CD8-positive, alpha-beta memory T cell (primary cell): ENCODE data around the gene SPATA33. TPM values are rescaled to one million over a fixed set of nuclear protein-coding genes. Genes with fewer than 3 reads are reported as not detected.

Experiments used
- CTCF ChIA-PET: fragments of 350-600 bp; sonication (Branson Sonifier 250); formaldehyde crosslinking; loops from one replicate; lab custom pipeline; 2021; ENCODE audit warnings: antibody characterized with exemption; lab: Charles Lee
- POLR2A ChIA-PET: fragments of 350-600 bp; sonication (Branson Sonifier 250); formaldehyde crosslinking; loops from one replicate; lab custom pipeline; 2021; ENCODE audit warnings: antibody characterized with exemption; lab: Charles Lee
- DNase-seq, 5 donors: peaks; one replicate each; pipeline versions ENCODE4 v3.0.0 to v3.0.0-alpha.2; 2020 to 2022; ENCODE audit warnings: mixed read lengths in 1 of 5
- H3K27ac ChIP-seq: one replicate; pipeline ENCODE4 v1.7.0; 2013; ENCODE audit warnings: low read depth, mild to moderate bottlenecking, low read length, moderate library complexity
- H3K27me3 ChIP-seq: 2 replicates; pipeline ENCODE4 v1.7.0; 2013; ENCODE audit warnings: low read length, mild to moderate bottlenecking; ENCODE audit not compliant: insufficient read depth, poor library complexity, severe bottlenecking
- H3K36me3 ChIP-seq: 2 replicates; pipeline ENCODE4 v1.7.0; 2013; ENCODE audit warnings: mild to moderate bottlenecking, low read length, moderate library complexity; ENCODE audit not compliant: insufficient read depth
- H3K4me1 ChIP-seq: 2 replicates; pipeline ENCODE4 v1.7.0; 2013; ENCODE audit warnings: mild to moderate bottlenecking, low read length, moderate library complexity; ENCODE audit not compliant: insufficient read depth
- H3K4me3 ChIP-seq: 2 replicates; pipeline ENCODE4 v1.7.0; 2013; ENCODE audit warnings: mild to moderate bottlenecking, low read length
- H3K9me3 ChIP-seq: 2 replicates; pipeline ENCODE4 v1.7.0; 2013; ENCODE audit warnings: mild to moderate bottlenecking, low read length
- H3K27ac Mint-ChIP-seq, 8 donors: one replicate each; pipeline ENCODE4 v1.8.0; 2020 to 2021; ENCODE audit warnings: mixed read lengths in 8 of 8, mild to moderate bottlenecking in 6 of 8, inconsistent platforms in 3 of 8, moderate library complexity in 3 of 8
- H3K27me3 Mint-ChIP-seq, 2 donors: one replicate each; pipeline ENCODE4 v1.8.0; 2020 to 2021; ENCODE audit warnings: mixed read lengths in 2 of 2, mild to moderate bottlenecking in 1 of 2, moderate library complexity in 1 of 2
- H3K36me3 Mint-ChIP-seq, 3 donors: one replicate each; pipeline ENCODE4 v1.8.0; 2020 to 2021; ENCODE audit warnings: mixed read lengths in 3 of 3, inconsistent platforms in 1 of 3, mild to moderate bottlenecking in 1 of 3
- H3K4me1 Mint-ChIP-seq, 3 donors: one replicate each; pipeline ENCODE4 v1.8.0; 2020 to 2021; ENCODE audit warnings: mixed read lengths in 3 of 3, inconsistent platforms in 1 of 3, mild to moderate bottlenecking in 1 of 3
- H3K4me3 Mint-ChIP-seq, 7 donors: one replicate each; pipeline ENCODE4 v1.8.0; 2020 to 2021; ENCODE audit warnings: mixed read lengths in 7 of 7, mild to moderate bottlenecking in 6 of 7, moderate library complexity in 4 of 7, inconsistent platforms in 2 of 7
- H3K9me3 Mint-ChIP-seq, 5 donors: one replicate each; pipeline ENCODE4 v1.8.0; 2020 to 2022; ENCODE audit warnings: mixed read lengths in 5 of 5, mild to moderate bottlenecking in 3 of 5, moderate library complexity in 2 of 5, inconsistent platforms in 1 of 5
- polyA plus RNA-seq: library from polyadenylated mRNA; unstranded; fragments of 300-500 nt; fragmentation: Illumina TruSeq; gene quantifications from one replicate; pipeline ENCODE4 v1.2.3, GENCODE V29; 2021
- total RNA-seq, 2 experiments: library from RNA; stranded (reverse); gene quantifications; one replicate each; pipeline ENCODE4 v1.2.3, GENCODE V29; 2021

SPATA33 gene
- total and polyA plus RNA-seq, 3 experiments from 2014 or later = 2.3 to 16.9 (median 16.9) TPM

DNA sequence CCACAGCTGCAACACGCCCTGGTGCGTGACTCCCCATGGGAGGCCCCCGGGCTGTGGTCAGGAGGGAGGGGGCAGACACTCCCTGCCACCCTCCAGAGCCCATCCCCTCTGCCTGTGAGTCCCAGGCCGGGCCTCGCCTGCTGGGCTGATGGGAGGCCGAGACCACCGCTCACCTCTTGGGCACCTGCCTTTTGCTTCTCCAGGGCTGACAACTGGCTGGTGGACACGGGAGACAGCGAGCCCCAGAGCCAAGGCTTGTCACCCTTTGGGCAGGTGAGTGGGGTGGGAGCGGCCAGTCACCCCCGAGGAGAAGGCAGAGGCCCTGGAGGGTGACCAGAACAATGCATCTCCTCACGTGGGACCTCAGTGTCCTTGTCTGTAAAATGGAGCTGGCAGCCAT lies 21.0 kb upstream of the SPATA33 start:
- ChIA-PET CTCF (no interaction called here), POLR2A (no interaction called here)
- no peak for DNase-seq
- Histone ChIP-seq H3K4me1 (peaks cover 8% of the 10 kb centered on the region), H3K36me3 (no peaks in the 10 kb centered on the region), H3K27ac (no peak overlapping the region), H3K9me3 (no peaks in the 10 kb centered on the region), H3K4me3 (no peak overlapping the region), H3K27me3 (no peaks in the 10 kb centered on the region)
- peaks cover 5 to 13% (median 11%) of the 10 kb centered on the region in 3 donors for H3K4me1 Mint-ChIP-seq
- H3K27me3 Mint-ChIP-seq = peaks cover 0 to 2% of the 10 kb centered on the region in 2 donors
- no peaks in the 10 kb centered on the region for H3K9me3 Mint-ChIP-seq
- H3K4me3 Mint-ChIP-seq = no peak overlapping the region
- no peaks in the 10 kb centered on the region for H3K36me3 Mint-ChIP-seq
- H3K27ac Mint-ChIP-seq = peak overlapping the region in 1 of 8 donors; percentile 70

DNA sequence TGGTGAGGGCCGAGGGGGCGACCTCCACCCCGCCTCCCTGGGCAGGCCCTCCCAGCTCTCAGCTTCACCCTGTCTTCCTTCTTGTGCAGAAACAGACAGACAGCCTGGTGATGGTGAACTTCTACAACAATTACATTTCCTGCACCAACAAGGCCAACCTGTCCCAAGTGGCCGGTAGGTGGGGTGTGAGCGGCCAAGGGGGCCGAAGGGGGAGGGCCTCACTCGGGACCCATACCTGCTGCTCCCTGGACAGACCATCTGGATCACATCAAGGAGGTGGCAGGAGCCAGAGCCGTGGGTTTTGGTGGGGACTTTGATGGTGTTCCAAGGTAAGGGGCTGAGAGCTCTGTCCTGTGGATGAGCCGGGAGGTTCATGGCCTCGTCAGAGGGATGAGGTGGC lies 20.3 kb upstream of the SPATA33 start:
- Histone ChIP-seq H3K36me3 (no peaks in the 10 kb centered on the region), H3K4me1 (peaks cover 8% of the 10 kb centered on the region), H3K27me3 (no peaks in the 10 kb centered on the region), H3K4me3 (no peak overlapping the region), H3K9me3 (no peaks in the 10 kb centered on the region), H3K27ac (no peak overlapping the region)
- Mint-ChIP-seq H3K4me3 (no peak overlapping the region), H3K36me3 (no peaks in the 10 kb centered on the region), H3K27ac (no peak overlapping the region), H3K4me1 (peaks cover 5 to 13% (median 11%) of the 10 kb centered on the region in 3 donors), H3K27me3 (peaks cover 0 to 2% of the 10 kb centered on the region in 2 donors), H3K9me3 (no peaks in the 10 kb centered on the region)
- POLR2A ChIA-PET = no interaction called here
- CTCF ChIA-PET = no interaction called here
- no peak for DNase-seq

DNA sequence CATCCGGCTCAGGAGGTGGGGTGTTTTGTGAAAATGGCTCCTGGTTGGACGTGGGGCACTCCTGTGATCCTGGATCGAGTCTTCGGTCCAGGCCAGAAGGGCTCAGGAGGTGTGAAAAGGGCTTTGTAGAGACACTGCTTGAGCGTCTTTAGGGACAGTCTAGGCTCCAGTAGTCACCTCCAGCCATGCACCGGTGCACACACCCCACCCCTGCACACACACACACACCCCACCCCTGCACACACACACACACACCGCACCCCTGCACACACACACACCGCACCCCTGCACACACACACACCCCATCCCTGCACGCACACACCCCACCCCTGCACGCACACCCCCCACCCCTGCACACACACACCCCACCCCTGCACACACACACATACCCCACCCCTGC lies 19.2 kb upstream of the SPATA33 start:
- H3K27me3 ChIP-seq = no peaks in the 10 kb centered on the region
- H3K36me3 ChIP-seq = no peaks in the 10 kb centered on the region
- Mint-ChIP-seq H3K4me1 (peaks cover 5 to 13% (median 11%) of the 10 kb centered on the region in 3 donors), H3K36me3 (no peaks in the 10 kb centered on the region), H3K4me3 (no peak overlapping the region), H3K27me3 (peaks cover 0 to 2% of the 10 kb centered on the region in 2 donors), H3K9me3 (no peaks in the 10 kb centered on the region), H3K27ac (no peak overlapping the region)
- ChIA-PET CTCF (no interaction called here), POLR2A (no interaction called here)
- H3K27ac ChIP-seq = no peak overlapping the region
- DNase-seq = no peak
- no peaks in the 10 kb centered on the region for H3K9me3 ChIP-seq
- H3K4me1 ChIP-seq = peaks cover 8% of the 10 kb centered on the region
- H3K4me3 ChIP-seq = no peak overlapping the region

DNA sequence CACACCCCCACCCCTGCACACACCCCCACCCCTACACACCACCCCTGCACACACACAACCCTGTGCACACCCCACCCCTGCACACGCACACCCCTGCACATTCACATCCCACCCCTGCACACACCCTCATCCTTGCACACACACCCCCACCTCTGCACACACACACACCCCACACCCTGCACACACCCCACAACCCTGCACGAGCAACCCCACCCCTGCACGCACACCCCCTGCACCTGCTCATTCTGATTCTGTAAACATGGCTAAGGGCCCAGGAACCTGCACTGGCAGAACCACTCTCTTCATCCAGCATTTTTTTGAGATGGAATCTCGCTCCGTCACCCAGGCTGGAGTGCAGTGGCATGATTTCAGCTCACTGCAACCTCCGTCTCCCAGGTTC lies 18.3 kb upstream of the SPATA33 start:
- Mint-ChIP-seq H3K36me3 (peaks cover 0 to 8% (median 0%) of the 10 kb centered on the region in 3 donors), H3K9me3 (no peaks in the 10 kb centered on the region), H3K4me1 (peaks cover 5 to 13% (median 11%) of the 10 kb centered on the region in 3 donors), H3K27me3 (peaks cover 0 to 2% of the 10 kb centered on the region in 2 donors), H3K27ac (peak overlapping the region in 1 of 8 donors; percentile 71), H3K4me3 (no peak overlapping the region)
- ChIA-PET CTCF (no interaction called here), POLR2A (interaction anchor here (0.6 kb wide), 1 partner anchor 249 kb away, joined by 4 read pairs; no protein-coding TSS in a partner anchor)
- no peaks in the 10 kb centered on the region for H3K36me3 ChIP-seq
- H3K4me3 ChIP-seq = no peak overlapping the region
- H3K9me3 ChIP-seq = no peaks in the 10 kb centered on the region
- no peak overlapping the region for H3K27ac ChIP-seq
- peaks cover 8% of the 10 kb centered on the region for H3K4me1 ChIP-seq
- no peaks in the 10 kb centered on the region for H3K27me3 ChIP-seq
- DNase-seq = no peak

DNA sequence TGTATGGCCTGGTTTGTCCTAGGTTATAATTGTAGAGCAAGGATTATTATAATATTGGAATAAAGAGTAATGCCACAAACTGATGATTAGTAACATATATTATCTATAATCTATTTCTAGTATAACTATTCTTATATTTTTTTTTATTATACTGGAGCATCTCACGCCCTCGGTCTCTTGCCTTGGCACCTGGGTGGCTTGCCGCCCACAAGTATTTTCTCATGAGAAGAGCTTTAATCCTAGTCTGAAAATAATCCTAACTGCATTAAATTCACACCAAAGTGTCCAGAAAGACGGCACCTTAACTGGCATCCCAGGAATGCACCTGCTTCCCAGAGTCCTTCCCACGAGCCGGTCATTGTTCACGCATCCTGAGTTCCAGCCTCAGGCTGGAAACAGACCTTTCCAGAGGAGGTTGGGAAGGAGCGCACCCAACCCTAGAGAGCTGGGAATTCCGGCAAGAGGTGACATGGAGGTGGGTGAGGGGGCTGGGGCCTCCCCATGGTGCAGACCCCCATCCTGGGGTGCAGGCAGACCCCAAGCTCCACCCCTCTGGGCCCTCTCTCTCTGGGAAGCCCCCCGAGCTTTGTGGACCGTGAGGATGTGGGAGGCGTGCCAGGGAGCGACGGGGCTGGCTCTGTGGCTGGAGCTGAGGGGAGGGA lies 16.0 kb upstream of the SPATA33 start:
- Histone ChIP-seq H3K4me3 (no peak overlapping the region), H3K36me3 (peaks cover 14% of the 10 kb centered on the region), H3K9me3 (no peaks in the 10 kb centered on the region), H3K27ac (no peak overlapping the region), H3K4me1 (peaks cover 8% of the 10 kb centered on the region), H3K27me3 (no peaks in the 10 kb centered on the region)
- CTCF ChIA-PET = interaction anchor here (0.6 to 1.5 kb wide), 8 partner anchors 8 to 134 kb away, joined by 3 to 6 read pairs (median 3); partner anchors contain the start of gene CPNE7
- H3K27ac Mint-ChIP-seq = peak overlapping the region in 4 of 8 donors; percentile 33 to 64 (median 50)
- H3K4me3 Mint-ChIP-seq = peak overlapping the region in 4 of 7 donors; percentile 9 to 77 (median 43)
- peaks cover 0 to 30% (median 2%) of the 10 kb centered on the region in 3 donors for H3K36me3 Mint-ChIP-seq
- no peak for DNase-seq
- POLR2A ChIA-PET = interaction anchor here (0.6 kb wide), 1 partner anchor 21 kb away, joined by 3 read pairs; no protein-coding TSS in a partner anchor
- no peaks in the 10 kb centered on the region for H3K9me3 Mint-ChIP-seq
- H3K4me1 Mint-ChIP-seq = peaks cover 5 to 13% (median 11%) of the 10 kb centered on the region in 3 donors
- H3K27me3 Mint-ChIP-seq = no peaks in the 10 kb centered on the region

DNA sequence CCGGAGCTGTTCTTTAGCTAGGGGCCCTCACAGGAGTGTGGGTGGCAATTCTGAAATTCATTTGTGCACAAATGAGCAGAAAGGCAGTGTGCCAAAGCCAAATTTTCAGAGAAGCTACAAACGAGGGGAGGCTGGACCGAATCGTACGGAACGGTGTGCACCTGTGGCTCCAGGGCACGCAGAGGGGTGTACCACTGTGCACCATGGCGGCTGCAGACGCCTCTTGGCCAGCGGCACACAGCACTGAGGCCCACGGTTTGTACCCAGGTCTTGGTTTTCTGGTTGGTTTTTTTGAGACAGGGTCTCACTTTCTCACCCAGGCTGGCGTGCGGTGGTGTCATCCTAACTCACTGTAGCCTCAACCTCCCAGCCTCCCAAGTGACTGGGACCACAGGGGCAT lies 15.1 kb upstream of the SPATA33 start:
- Histone ChIP-seq H3K27ac (no peak overlapping the region), H3K4me1 (peaks cover 8% of the 10 kb centered on the region), H3K9me3 (no peaks in the 10 kb centered on the region), H3K36me3 (peaks cover 19% of the 10 kb centered on the region), H3K4me3 (no peak overlapping the region), H3K27me3 (no peaks in the 10 kb centered on the region)
- POLR2A ChIA-PET = no interaction called here
- Mint-ChIP-seq H3K27ac (no peak overlapping the region), H3K36me3 (peaks cover 0 to 36% (median 2%) of the 10 kb centered on the region in 3 donors), H3K9me3 (no peaks in the 10 kb centered on the region), H3K4me3 (no peak overlapping the region), H3K27me3 (no peaks in the 10 kb centered on the region), H3K4me1 (peaks cover 5 to 13% (median 11%) of the 10 kb centered on the region in 3 donors)
- DNase-seq = no peak
- CTCF ChIA-PET = interaction anchor here (0.5 kb wide), 1 partner anchor 10 kb away, joined by 3 read pairs; no protein-coding TSS in a partner anchor

DNA sequence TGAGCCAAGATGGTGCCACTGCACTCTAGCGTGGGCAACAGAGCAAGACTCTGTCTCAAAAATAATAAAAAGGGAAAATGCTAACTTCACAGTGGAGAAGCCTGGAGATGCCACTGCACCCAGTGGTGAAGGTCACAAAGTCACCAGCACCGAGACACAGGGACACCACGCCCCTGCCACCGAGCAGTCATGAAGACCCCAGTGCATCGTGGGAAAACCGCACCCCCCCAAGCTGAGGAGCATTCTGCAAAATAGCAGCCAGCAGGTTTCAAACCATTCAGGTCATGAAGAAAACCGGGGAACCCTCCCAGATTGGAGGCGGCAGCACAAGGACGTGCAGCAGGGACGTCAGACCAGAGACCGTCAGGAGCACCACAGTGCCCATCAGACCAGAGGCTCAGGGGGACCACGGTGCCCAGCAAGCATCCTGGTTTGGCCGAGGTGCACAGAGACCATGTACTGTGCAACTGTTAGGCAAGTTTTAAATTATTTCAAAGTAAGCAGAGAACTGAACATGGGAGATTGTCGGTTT lies 13.8 kb upstream of the SPATA33 start:
- no peak overlapping the region for H3K27ac ChIP-seq
- peaks cover 19% of the 10 kb centered on the region for H3K36me3 ChIP-seq
- no peak for DNase-seq
- peaks cover 8% of the 10 kb centered on the region for H3K4me1 ChIP-seq
- H3K27ac Mint-ChIP-seq = peak overlapping the region in 2 of 8 donors; percentile 48 to 51
- H3K27me3 ChIP-seq = no peaks in the 10 kb centered on the region
- ChIA-PET CTCF (no interaction called here), POLR2A (no interaction called here)
- peaks cover 5 to 13% (median 11%) of the 10 kb centered on the region in 3 donors for H3K4me1 Mint-ChIP-seq
- no peaks in the 10 kb centered on the region for H3K27me3 Mint-ChIP-seq
- no peaks in the 10 kb centered on the region for H3K9me3 ChIP-seq
- H3K4me3 ChIP-seq = no peak overlapping the region
- H3K36me3 Mint-ChIP-seq = peaks cover 0 to 42% (median 2%) of the 10 kb centered on the region in 3 donors
- no peaks in the 10 kb centered on the region for H3K9me3 Mint-ChIP-seq
- no peak overlapping the region for H3K4me3 Mint-ChIP-seq

DNA sequence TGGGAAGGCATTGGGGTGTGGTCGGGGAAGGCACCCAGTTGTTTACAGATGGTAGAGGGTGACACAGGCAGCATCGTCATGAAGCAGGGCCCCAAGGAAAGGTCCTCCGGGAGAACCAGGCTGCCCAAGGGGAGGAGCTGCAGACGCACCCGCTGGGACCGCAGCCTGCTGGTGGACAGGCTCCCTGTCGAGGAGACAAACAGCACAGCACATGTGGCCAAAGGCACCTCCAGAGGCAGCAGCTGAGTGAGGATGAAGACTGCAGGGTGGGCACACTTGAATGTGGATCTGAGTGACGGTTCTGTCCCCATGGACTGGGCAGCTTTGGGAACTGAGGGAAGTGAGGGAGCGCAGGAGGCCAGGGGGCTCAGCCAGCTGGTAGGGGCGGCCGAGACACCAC lies 12.5 kb upstream of the SPATA33 start:
- Mint-ChIP-seq H3K36me3 (peaks cover 0 to 52% (median 3%) of the 10 kb centered on the region in 3 donors), H3K9me3 (no peaks in the 10 kb centered on the region)
- CTCF ChIA-PET = no interaction called here

More for the DNA sequence above, 12.5 kb upstream of the SPATA33 start:
- Mint-ChIP-seq H3K27ac (no peak overlapping the region), H3K4me3 (no peak overlapping the region), H3K4me1 (peaks cover 5 to 13% (median 11%) of the 10 kb centered on the region in 3 donors), H3K27me3 (peaks cover 0 to 2% of the 10 kb centered on the region in 2 donors)
- Histone ChIP-seq H3K27me3 (no peaks in the 10 kb centered on the region), H3K9me3 (no peaks in the 10 kb centered on the region), H3K27ac (no peak overlapping the region), H3K4me1 (peaks cover 8% of the 10 kb centered on the region), H3K36me3 (peaks cover 19% of the 10 kb centered on the region), H3K4me3 (no peak overlapping the region)
- DNase-seq = no peak
- POLR2A ChIA-PET = no interaction called here
